H1 (cell line): ENCODE measurements around the gene ATP2B1. TPM values are rescaled to one million over a fixed set of nuclear protein-coding genes. Genes with fewer than 3 reads are reported as not detected.

Source experiments
- ASH2L ChIP-seq: fragments of 200-600, 300-600 bp; sonication (generic); IDR thresholded peaks from one replicate; pipeline ENCODE4 v1.7.1; 2017; ENCODE audit warnings: low read length
- HDAC2 ChIP-seq, 2 experiments: fragments of 300-600 bp in 1 of 2; sonication (generic) in 1 of 2; IDR thresholded peaks; 2 replicates each; pipeline ENCODE4 v1.6.1; 2011 to 2012; ENCODE audit warnings: low read depth in 2 of 2, low read length in 2 of 2, mild to moderate bottlenecking in 2 of 2, moderate library complexity in 2 of 2, borderline replicate concordance in 1 of 2, inconsistent platforms in 1 of 2
- RAD21 ChIP-seq, 2 experiments: IDR thresholded peaks in 1 of 2; conservative IDR thresholded peaks in 1 of 2; 2 replicates each; pipeline ENCODE4 v1.6.1; 2011; ENCODE audit warnings: low read depth in 2 of 2, low read length in 2 of 2, improper control_type of control experiment in 1 of 2, inconsistent platforms in 1 of 2, mild to moderate bottlenecking in 1 of 2, moderate library complexity in 1 of 2
- RBBP5 ChIP-seq: IDR thresholded peaks from 2 replicates; pipeline ENCODE4 v1.7.1; 2012; ENCODE audit warnings: low read depth, mild to moderate bottlenecking, inconsistent platforms, low read length, moderate library complexity, borderline replicate concordance
- polyA plus RNA-seq, 7 experiments: library from polyadenylated mRNA; depleted of rRNA in 3 of 7; stranded (reverse) in 5 of 7; unstranded in 2 of 7; fragments of >200 nt in 5 of 7; fragments of 200-250 nt in 2 of 7; gene quantifications; 1 replicate in 5 of 7; 2 replicates in 1 of 7; 4 replicates in 1 of 7; pipeline versions ENCODE4 v1.2.1 to v1.2.3, GENCODE V29; 2011 to 2013; ENCODE audit warnings: missing spikeins in 2 of 7, mixed read lengths in 2 of 7
- total RNA-seq: library from RNA; stranded (reverse); fragmentation: NEBNext Ultra II Directional; extraction: Animal tissue kit (Norgen Biotek cat#: 25700); gene quantifications from 2 replicates; pipeline ENCODE4 v1.2.1, GENCODE V29; 2021

Gene ATP2B1
- total and polyA plus RNA-seq, 2 of the 8 experiments (the other 6 are each of a cell fraction or from before 2014, with no cell fraction given) = 4.3 to 32.0 TPM

GRCh38 chr12:89547101-89547500 lies 161.5 kb downstream of the ATP2B1 start (continued):
- TF ChIP-seq HDAC2 (IDR thresholded peaks at IDR 0.05; ENCODE audit: borderline replicate concordance in 1 of 2, low read depth in 2 of 2, low read length in 2 of 2) (no peak), RBBP5 (no peak), RAD21 (IDR thresholded peaks at IDR 0.05 in 1 of 2, conservative IDR thresholded peaks at IDR 0.05 in 1 of 2; ENCODE audit: low read depth in 2 of 2, low read length in 2 of 2) (no peak), ASH2L (no peak)
